ENCODE results near the gene TRIP13.

Gene TRIP13

GRCh38 chr5:943201-943917 is 50.7 kb downstream of the TRIP13 start:
- DNase-seq = no peak

GRCh38 chr5:943918-944620 is 51.4 kb downstream of the TRIP13 start:
- no peak for DNase-seq

- DNase-seq = no peak
Measured at GRCh38 chr5:944621-944927, 51.9 kb downstream of the TRIP13 start.

- DNase-seq = no peak
Measured at GRCh38 chr5:944992-945685, 52.5 kb downstream of the TRIP13 start.

- no peak for DNase-seq
Measured at GRCh38 chr5:945691-946551, 53.2 kb downstream of the TRIP13 start.

GRCh38 chr5:946720-947625 is 54.3 kb downstream of the TRIP13 start:
- no peak for DNase-seq

- DNase-seq = peak; percentile 30
Measured at GRCh38 chr5:947626-948471, 55.2 kb downstream of the TRIP13 start.

GRCh38 chr5:948472-949274 is 56.0 kb downstream of the TRIP13 start:
- DNase-seq = no peak

- DNase-seq = no peak
Measured at GRCh38 chr5:949275-949543, 56.5 kb downstream of the TRIP13 start.

- no peak for DNase-seq
Measured at GRCh38 chr5:949815-950560, 57.3 kb downstream of the TRIP13 start.

GRCh38 chr5:951940-952596 is 59.4 kb downstream of the TRIP13 start:
- no peak for DNase-seq

- DNase-seq = no peak
Measured at GRCh38 chr5:952597-953271, 60.0 kb downstream of the TRIP13 start.

GRCh38 chr5:953535-954449 is 61.1 kb downstream of the TRIP13 start:
- DNase-seq = no peak

- no peak for DNase-seq
Measured at GRCh38 chr5:955886-956761, 63.4 kb downstream of the TRIP13 start.

- peak; percentile 80 for DNase-seq
Measured at GRCh38 chr5:956941-957747, 64.5 kb downstream of the TRIP13 start.
